ENCODE results near the gene HIC1.
A peak's percentile ranks its signal among the peaks of the same experiment; 100 is the strongest.

The HIC1 gene

DNA sequence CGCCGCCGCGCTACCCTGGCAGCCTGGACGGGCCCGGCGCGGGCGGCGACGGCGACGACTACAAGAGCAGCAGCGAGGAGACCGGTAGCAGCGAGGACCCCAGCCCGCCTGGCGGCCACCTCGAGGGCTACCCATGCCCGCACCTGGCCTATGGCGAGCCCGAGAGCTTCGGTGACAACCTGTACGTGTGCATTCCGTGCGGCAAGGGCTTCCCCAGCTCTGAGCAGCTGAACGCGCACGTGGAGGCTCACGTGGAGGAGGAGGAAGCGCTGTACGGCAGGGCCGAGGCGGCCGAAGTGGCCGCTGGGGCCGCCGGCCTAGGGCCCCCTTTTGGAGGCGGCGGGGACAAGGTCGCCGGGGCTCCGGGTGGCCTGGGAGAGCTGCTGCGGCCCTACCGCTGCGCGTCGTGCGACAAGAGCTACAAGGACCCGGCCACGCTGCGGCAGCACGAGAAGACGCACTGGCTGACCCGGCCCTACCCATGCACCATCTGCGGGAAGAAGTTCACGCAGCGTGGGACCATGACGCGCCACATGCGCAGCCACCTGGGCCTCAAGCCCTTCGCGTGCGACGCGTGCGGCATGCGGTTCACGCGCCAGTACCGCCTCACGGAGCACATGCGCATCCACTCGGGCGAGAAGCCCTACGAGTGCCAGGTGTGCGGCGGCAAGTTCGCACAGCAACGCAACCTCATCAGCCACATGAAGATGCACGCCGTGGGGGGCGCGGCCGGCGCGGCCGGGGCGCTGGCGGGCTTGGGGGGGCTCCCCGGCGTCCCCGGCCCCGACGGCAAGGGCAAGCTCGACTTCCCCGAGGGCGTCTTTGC, 3.1 kb downstream of the HIC1 start:
- H3K4ac ChIP-seq (ENCODE audit: low read depth, low read length): no peak overlapping the region
- no peak overlapping the region for H2BK120ac ChIP-seq (ENCODE audit: insufficient read depth, low read length, poor library complexity)
- no peak overlapping the region for H3K23ac ChIP-seq (ENCODE audit: low read length)
- no peak overlapping the region for H2AK5ac ChIP-seq (ENCODE audit: low read length)
- peaks cover 14% of the 10 kb centered on the region for H3K79me1 ChIP-seq (ENCODE audit: low read length)
- H3K4me3 ChIP-seq (ENCODE audit: low read depth, low read length): peak overlapping the region; percentile 3
- no peak overlapping the region for H2AFZ ChIP-seq (ENCODE audit: insufficient read depth, low read length, poor library complexity)
- H3K18ac ChIP-seq (ENCODE audit: low read length): no peak overlapping the region
- peaks cover 53% of the 10 kb centered on the region for H3K27me3 ChIP-seq (ENCODE audit: insufficient read depth, low read length)
- DNase-seq: no peak
- H4K12ac ChIP-seq (ENCODE audit: low read depth, low read length): no peak overlapping the region
- peak overlapping the region; percentile 52 for H3K4me2 ChIP-seq (ENCODE audit: low read length)
- peak overlapping the region; percentile 13 for H3K14ac ChIP-seq (ENCODE audit: low read length)
- no peak overlapping the region for H4K8ac ChIP-seq (ENCODE audit: low read depth, low read length)
- H3K36me3 ChIP-seq (ENCODE audit: control insufficient read depth in 1 of 2, insufficient read depth in 2 of 2, low read length in 2 of 2): peaks cover 13 to 20% of the 10 kb centered on the region in 2 experiments
- no peak overlapping the region for H2BK12ac ChIP-seq (ENCODE audit: low read length)
- H3K9me3 ChIP-seq (ENCODE audit: insufficient read depth, low read depth, low read length): peaks cover 18% of the 10 kb centered on the region
- H3K27ac ChIP-seq (ENCODE audit: low read depth, low read length): no peak overlapping the region
- no peak overlapping the region for H3K9ac ChIP-seq (ENCODE audit: low read length)
- WGBS (ENCODE audit: extremely low coverage, insufficient coverage, insufficient read length): no CpG with 5 or more reads among the region's 98 CpGs
- peaks cover 2% of the 10 kb centered on the region for H3K79me2 ChIP-seq (ENCODE audit: control insufficient read depth, insufficient read depth, low read length, poor library complexity)
- H4K91ac ChIP-seq (ENCODE audit: low read depth, low read length): no peak overlapping the region
- H3K4me1 ChIP-seq (ENCODE audit: control insufficient read depth in 1 of 2, insufficient read depth in 2 of 2, low read length in 2 of 2): peaks cover 39 to 52% of the 10 kb centered on the region in 2 experiments
- H2BK5ac ChIP-seq (ENCODE audit: low read depth, low read length, poor library complexity): no peak overlapping the region

GRCh38 chr17:2058586-2059546, 4.0 kb downstream of the HIC1 start:
- Histone ChIP-seq H3K36me3 (ENCODE audit: control insufficient read depth in 1 of 2, insufficient read depth in 2 of 2, low read length in 2 of 2) (peaks cover 14 to 20% of the 10 kb centered on the region in 2 experiments), H3K4me2 (ENCODE audit: low read length) (peak overlapping the region; percentile 47), H2AFZ (ENCODE audit: insufficient read depth, low read length, poor library complexity) (no peak overlapping the region), H4K8ac (ENCODE audit: low read depth, low read length) (no peak overlapping the region), H3K23ac (ENCODE audit: low read length) (no peak overlapping the region), H3K79me2 (ENCODE audit: control insufficient read depth, insufficient read depth, low read length, poor library complexity) (peaks cover 2% of the 10 kb centered on the region), H3K4me3 (ENCODE audit: low read depth, low read length) (no peak overlapping the region), H3K9me3 (ENCODE audit: insufficient read depth, low read depth, low read length) (peaks cover 18% of the 10 kb centered on the region), H3K18ac (ENCODE audit: low read length) (no peak overlapping the region), H4K91ac (ENCODE audit: low read depth, low read length) (no peak overlapping the region), H3K4me1 (ENCODE audit: control insufficient read depth in 1 of 2, insufficient read depth in 2 of 2, low read length in 2 of 2) (peaks cover 44 to 54% of the 10 kb centered on the region in 2 experiments), H4K12ac (ENCODE audit: low read depth, low read length) (no peak overlapping the region), H3K27ac (ENCODE audit: low read depth, low read length) (no peak overlapping the region), H3K4ac (ENCODE audit: low read depth, low read length) (no peak overlapping the region), H3K9ac (ENCODE audit: low read length) (no peak overlapping the region), H2AK5ac (ENCODE audit: low read length) (no peak overlapping the region), H3K14ac (ENCODE audit: low read length) (no peak overlapping the region), H2BK120ac (ENCODE audit: insufficient read depth, low read length, poor library complexity) (no peak overlapping the region), H3K79me1 (ENCODE audit: low read length) (peaks cover 14% of the 10 kb centered on the region), H2BK12ac (ENCODE audit: low read length) (no peak overlapping the region), H3K27me3 (ENCODE audit: insufficient read depth, low read length) (peaks cover 45% of the 10 kb centered on the region), H2BK5ac (ENCODE audit: low read depth, low read length, poor library complexity) (no peak overlapping the region)
- peak in 1 of 2 donors; percentile 60 for DNase-seq
- no CpG with 5 or more reads among the region's 78 CpGs for WGBS (ENCODE audit: extremely low coverage, insufficient coverage, insufficient read length)

GRCh38 chr17:2059547-2060384, 4.9 kb downstream of the HIC1 start:
- no CpG with 5 or more reads among the region's 21 CpGs for WGBS (ENCODE audit: extremely low coverage, insufficient coverage, insufficient read length)
- H4K91ac ChIP-seq (ENCODE audit: low read depth, low read length): no peak overlapping the region
- H2AFZ ChIP-seq (ENCODE audit: insufficient read depth, low read length, poor library complexity): no peak overlapping the region
- no peak overlapping the region for H3K4ac ChIP-seq (ENCODE audit: low read depth, low read length)
- H2AK5ac ChIP-seq (ENCODE audit: low read length): no peak overlapping the region
- no peak overlapping the region for H3K4me2 ChIP-seq (ENCODE audit: low read length)
- no peak overlapping the region for H4K12ac ChIP-seq (ENCODE audit: low read depth, low read length)
- no peak overlapping the region for H2BK5ac ChIP-seq (ENCODE audit: low read depth, low read length, poor library complexity)
- H3K27me3 ChIP-seq (ENCODE audit: insufficient read depth, low read length): peaks cover 45% of the 10 kb centered on the region
- no peak overlapping the region for H3K9ac ChIP-seq (ENCODE audit: low read length)
- no peak overlapping the region for H2BK120ac ChIP-seq (ENCODE audit: insufficient read depth, low read length, poor library complexity)
- no peak overlapping the region for H3K14ac ChIP-seq (ENCODE audit: low read length)
- no peak overlapping the region for H2BK12ac ChIP-seq (ENCODE audit: low read length)
- no peak overlapping the region for H3K18ac ChIP-seq (ENCODE audit: low read length)
- peaks cover 18 to 24% of the 10 kb centered on the region in 2 experiments for H3K36me3 ChIP-seq (ENCODE audit: control insufficient read depth in 1 of 2, insufficient read depth in 2 of 2, low read length in 2 of 2)
- no peak for DNase-seq
- no peak overlapping the region for H4K8ac ChIP-seq (ENCODE audit: low read depth, low read length)
- H3K4me3 ChIP-seq (ENCODE audit: low read depth, low read length): no peak overlapping the region
- H3K79me1 ChIP-seq (ENCODE audit: low read length): peaks cover 14% of the 10 kb centered on the region
- no peak overlapping the region for H3K27ac ChIP-seq (ENCODE audit: low read depth, low read length)
- H3K23ac ChIP-seq (ENCODE audit: low read length): no peak overlapping the region
- peaks cover 44 to 54% of the 10 kb centered on the region in 2 experiments for H3K4me1 ChIP-seq (ENCODE audit: control insufficient read depth in 1 of 2, insufficient read depth in 2 of 2, low read length in 2 of 2)
- peaks cover 18% of the 10 kb centered on the region for H3K9me3 ChIP-seq (ENCODE audit: insufficient read depth, low read depth, low read length)
- H3K79me2 ChIP-seq (ENCODE audit: control insufficient read depth, insufficient read depth, low read length, poor library complexity): peaks cover 2% of the 10 kb centered on the region

- H3K4me3 ChIP-seq (ENCODE audit: low read depth, low read length): no peak overlapping the region
- H3K4me2 ChIP-seq (ENCODE audit: low read length): no peak overlapping the region
- H3K9ac ChIP-seq (ENCODE audit: low read length): no peak overlapping the region
- no CpG with 5 or more reads among the region's 6 CpGs for WGBS (ENCODE audit: extremely low coverage, insufficient coverage, insufficient read length)
- no peak overlapping the region for H3K27ac ChIP-seq (ENCODE audit: low read depth, low read length)
- no peak overlapping the region for H4K12ac ChIP-seq (ENCODE audit: low read depth, low read length)
- H2AK5ac ChIP-seq (ENCODE audit: low read length): no peak overlapping the region
- no peak overlapping the region for H2AFZ ChIP-seq (ENCODE audit: insufficient read depth, low read length, poor library complexity)
- peaks cover 18% of the 10 kb centered on the region for H3K9me3 ChIP-seq (ENCODE audit: insufficient read depth, low read depth, low read length)
- H3K4me1 ChIP-seq (ENCODE audit: control insufficient read depth in 1 of 2, insufficient read depth in 2 of 2, low read length in 2 of 2): peaks cover 44 to 56% of the 10 kb centered on the region in 2 experiments
- H3K18ac ChIP-seq (ENCODE audit: low read length): no peak overlapping the region
- no peak overlapping the region for H2BK5ac ChIP-seq (ENCODE audit: low read depth, low read length, poor library complexity)
- H3K79me1 ChIP-seq (ENCODE audit: low read length): peaks cover 13% of the 10 kb centered on the region
- no peak overlapping the region for H2BK120ac ChIP-seq (ENCODE audit: insufficient read depth, low read length, poor library complexity)
- H2BK12ac ChIP-seq (ENCODE audit: low read length): no peak overlapping the region
- DNase-seq: no peak
- H4K91ac ChIP-seq (ENCODE audit: low read depth, low read length): no peak overlapping the region
- H3K14ac ChIP-seq (ENCODE audit: low read length): no peak overlapping the region
- H4K8ac ChIP-seq (ENCODE audit: low read depth, low read length): no peak overlapping the region
- peaks cover 2% of the 10 kb centered on the region for H3K79me2 ChIP-seq (ENCODE audit: control insufficient read depth, insufficient read depth, low read length, poor library complexity)
- no peak overlapping the region for H3K23ac ChIP-seq (ENCODE audit: low read length)
- no peak overlapping the region for H3K4ac ChIP-seq (ENCODE audit: low read depth, low read length)
- H3K36me3 ChIP-seq (ENCODE audit: control insufficient read depth in 1 of 2, insufficient read depth in 2 of 2, low read length in 2 of 2): peaks cover 22 to 28% of the 10 kb centered on the region in 2 experiments
- peaks cover 41% of the 10 kb centered on the region for H3K27me3 ChIP-seq (ENCODE audit: insufficient read depth, low read length)
Observed at GRCh38 chr17:2060385-2060658, 5.4 kb downstream of the HIC1 start.

Data from trophoblast cell (in vitro differentiated cells and primary cell).